Activated naive CD8-positive, alpha-beta T cell treated with anti-CD3 and anti-CD28 coated beads, Interleukin-2, amount 50 U/mL, for 24 hours (primary cell): Measurements from ENCODE around the gene HTR7.
"Not testable (repeated sequence)": the region's sequence is repeated elsewhere in the genome, so short reads cannot be mapped to it uniquely, and the experiment has no call there.

Source experiments
- ATAC-seq: fragments of 150-1000 bp; cut with Tn5 transposase; one replicate; pipeline ENCODE4 v1.10.0; 2021
- DNase-seq: peaks from one replicate; pipeline ENCODE4 v3.0.0; 2021
- H3K27ac Mint-ChIP-seq: one replicate; pipeline ENCODE4 v1.8.0; 2021; ENCODE audit warnings: mild to moderate bottlenecking, mixed read lengths
- H3K27me3 Mint-ChIP-seq: one replicate; pipeline ENCODE4 v1.8.0; 2021; ENCODE audit warnings: mixed read lengths
- H3K36me3 Mint-ChIP-seq: one replicate; pipeline ENCODE4 v1.8.0; 2021; ENCODE audit warnings: low read depth, mixed read lengths
- H3K4me1 Mint-ChIP-seq: one replicate; pipeline ENCODE4 v1.8.0; 2021; ENCODE audit warnings: mixed read lengths
- H3K4me3 Mint-ChIP-seq: one replicate; pipeline ENCODE4 v1.8.0; 2021; ENCODE audit warnings: mild to moderate bottlenecking, moderate library complexity, mixed read lengths
- H3K9me3 Mint-ChIP-seq: one replicate; pipeline ENCODE4 v1.8.0; 2021; ENCODE audit warnings: mixed read lengths

Gene HTR7

GRCh38 chr10:90857635-90858460 lies at the start of gene HTR7:
TSS of gene HTR7 (minus strand) at chr10:90858039. CDS start at chr10:90857671, 368 bp downstream.
- Mint-ChIP-seq H3K4me3 (peak within 1 kb of the TSS; percentile 78), H3K27me3 (peaks cover 61% of the 10 kb centered on the region), H3K9me3 (no peaks in the 10 kb centered on the region), H3K27ac (peak within 1 kb of the TSS; percentile 69), H3K4me1 (peaks cover 16% of the 10 kb centered on the region), H3K36me3 (no peaks in the 10 kb centered on the region)
- DNase-seq (peak; percentile 68), ATAC-seq (peak; percentile 75)

- Mint-ChIP-seq H3K36me3 (peaks cover 31% of the 10 kb centered on the region), H3K4me1 (peaks cover 14% of the 10 kb centered on the region), H3K27ac (no peak overlapping the region), H3K4me3 (no peak overlapping the region), H3K27me3 (no peaks in the 10 kb centered on the region), H3K9me3 (no peaks in the 10 kb centered on the region)
- DNase-seq (no peak), ATAC-seq (peak; percentile 49)
Observed at GRCh38 chr10:90906596-90906995, 48.8 kb upstream of the HTR7 start.

GRCh38 chr10:90905925-90906324 lies 48.1 kb upstream of the HTR7 start:
- H3K36me3 Mint-ChIP-seq = peaks cover 37% of the 10 kb centered on the region
- no peaks in the 10 kb centered on the region for H3K27me3 Mint-ChIP-seq
- peak overlapping the region; percentile 14 for H3K27ac Mint-ChIP-seq
- no peaks in the 10 kb centered on the region for H3K9me3 Mint-ChIP-seq
- no peak for ATAC-seq
- H3K4me3 Mint-ChIP-seq = no peak overlapping the region
- H3K4me1 Mint-ChIP-seq = peaks cover 14% of the 10 kb centered on the region
- DNase-seq = no peak

GRCh38 chr10:90896916-90897315 lies 39.1 kb upstream of the HTR7 start:
- Mint-ChIP-seq H3K27ac (peak overlapping the region; percentile 38), H3K36me3 (peaks cover 48% of the 10 kb centered on the region), H3K4me1 (peaks cover 12% of the 10 kb centered on the region)
- DNase-seq, ATAC-seq, H3K4me3 Mint-ChIP-seq, H3K9me3 Mint-ChIP-seq, H3K27me3 Mint-ChIP-seq: not testable (repeated sequence)

GRCh38 chr10:90893190-90893589 lies 35.4 kb upstream of the HTR7 start:
- Mint-ChIP-seq H3K4me1 (peaks cover 12% of the 10 kb centered on the region), H3K36me3 (peaks cover 60% of the 10 kb centered on the region), H3K27ac (no peak overlapping the region), H3K4me3 (no peak overlapping the region), H3K27me3 (no peaks in the 10 kb centered on the region), H3K9me3 (no peaks in the 10 kb centered on the region)
- DNase-seq (no peak), ATAC-seq (no peak)

- H3K27me3 Mint-ChIP-seq = no peaks in the 10 kb centered on the region
- no peak overlapping the region for H3K27ac Mint-ChIP-seq
- DNase-seq = no peak
- no peak for ATAC-seq
- H3K4me3 Mint-ChIP-seq = no peak overlapping the region
- H3K36me3 Mint-ChIP-seq = peaks cover 65% of the 10 kb centered on the region
- no peaks in the 10 kb centered on the region for H3K4me1 Mint-ChIP-seq
- H3K9me3 Mint-ChIP-seq = no peaks in the 10 kb centered on the region
Observed at GRCh38 chr10:90890347-90890746, 32.5 kb upstream of the HTR7 start.

- Mint-ChIP-seq H3K9me3 (no peaks in the 10 kb centered on the region), H3K4me1 (no peaks in the 10 kb centered on the region), H3K4me3 (no peak overlapping the region), H3K27me3 (no peaks in the 10 kb centered on the region), H3K36me3 (peaks cover 63% of the 10 kb centered on the region), H3K27ac (no peak overlapping the region)
- DNase-seq (no peak), ATAC-seq (no peak)
Observed at GRCh38 chr10:90889636-90890035, 31.8 kb upstream of the HTR7 start.

- H3K4me1 Mint-ChIP-seq = no peaks in the 10 kb centered on the region
- H3K36me3 Mint-ChIP-seq = peaks cover 61% of the 10 kb centered on the region
- no peak overlapping the region for H3K4me3 Mint-ChIP-seq
- ATAC-seq (no peak), DNase-seq (no peak)
- no peaks in the 10 kb centered on the region for H3K27me3 Mint-ChIP-seq
- H3K27ac Mint-ChIP-seq = no peak overlapping the region
- no peaks in the 10 kb centered on the region for H3K9me3 Mint-ChIP-seq
Observed at GRCh38 chr10:90888387-90888786, 30.5 kb upstream of the HTR7 start.

- DNase-seq (no peak), ATAC-seq (no peak)
- H3K9me3 Mint-ChIP-seq = no peaks in the 10 kb centered on the region
- no peak overlapping the region for H3K4me3 Mint-ChIP-seq
- H3K27ac Mint-ChIP-seq = no peak overlapping the region
- peaks cover 58% of the 10 kb centered on the region for H3K36me3 Mint-ChIP-seq
- H3K27me3 Mint-ChIP-seq = no peaks in the 10 kb centered on the region
- no peaks in the 10 kb centered on the region for H3K4me1 Mint-ChIP-seq
Observed at GRCh38 chr10:90887555-90887954, 29.7 kb upstream of the HTR7 start.

- ATAC-seq = no peak
- H3K9me3 Mint-ChIP-seq = no peaks in the 10 kb centered on the region
- H3K4me1 Mint-ChIP-seq = no peaks in the 10 kb centered on the region
- no peaks in the 10 kb centered on the region for H3K27me3 Mint-ChIP-seq
- H3K36me3 Mint-ChIP-seq = peaks cover 53% of the 10 kb centered on the region
- no peak for DNase-seq
- H3K4me3 Mint-ChIP-seq = no peak overlapping the region
- no peak overlapping the region for H3K27ac Mint-ChIP-seq
Observed at GRCh38 chr10:90885176-90885575, 27.3 kb upstream of the HTR7 start.

GRCh38 chr10:90884431-90884830 lies 26.6 kb upstream of the HTR7 start:
- H3K27me3 Mint-ChIP-seq = no peaks in the 10 kb centered on the region
- H3K27ac Mint-ChIP-seq = no peak overlapping the region
- no peak overlapping the region for H3K4me3 Mint-ChIP-seq
- H3K36me3 Mint-ChIP-seq = peaks cover 53% of the 10 kb centered on the region
- DNase-seq = no peak
- no peaks in the 10 kb centered on the region for H3K4me1 Mint-ChIP-seq
- no peak for ATAC-seq
- H3K9me3 Mint-ChIP-seq = no peaks in the 10 kb centered on the region

GRCh38 chr10:90880059-90880719 lies 22.4 kb upstream of the HTR7 start:
- not testable (repeated sequence) for H3K9me3 Mint-ChIP-seq, H3K27me3 Mint-ChIP-seq, H3K4me3 Mint-ChIP-seq, H3K4me1 Mint-ChIP-seq, H3K27ac Mint-ChIP-seq, ATAC-seq, DNase-seq
- peaks cover 57% of the 10 kb centered on the region for H3K36me3 Mint-ChIP-seq

GRCh38 chr10:90879062-90879461 lies 21.2 kb upstream of the HTR7 start:
- DNase-seq (no peak), ATAC-seq (no peak)
- peaks cover 6% of the 10 kb centered on the region for H3K4me1 Mint-ChIP-seq
- H3K27ac Mint-ChIP-seq = no peak overlapping the region
- H3K9me3 Mint-ChIP-seq = no peaks in the 10 kb centered on the region
- H3K27me3 Mint-ChIP-seq = no peaks in the 10 kb centered on the region
- no peak overlapping the region for H3K4me3 Mint-ChIP-seq
- H3K36me3 Mint-ChIP-seq = peaks cover 57% of the 10 kb centered on the region

GRCh38 chr10:90872648-90873020 lies 14.8 kb upstream of the HTR7 start:
- H3K4me1 Mint-ChIP-seq = peaks cover 32% of the 10 kb centered on the region
- H3K9me3 Mint-ChIP-seq = no peaks in the 10 kb centered on the region
- peak overlapping the region; percentile 93 for H3K4me3 Mint-ChIP-seq
- ATAC-seq = peak; percentile 37
- peaks cover 25% of the 10 kb centered on the region for H3K36me3 Mint-ChIP-seq
- DNase-seq = peak; percentile 15
- H3K27me3 Mint-ChIP-seq = peaks cover 23% of the 10 kb centered on the region
- H3K27ac Mint-ChIP-seq = peak overlapping the region; percentile 87
